HG02798 (cell line): ENCODE measurements around the gene ZBTB46.

Source experiments
- ATAC-seq: cut with Tn5 transposase; IDR thresholded peaks from one replicate; pipeline ENCODE4 v1.9.1; 2021; ENCODE audit warnings: mild to moderate bottlenecking; ENCODE audit not compliant: unreplicated experiment, poor library complexity

The ZBTB46 gene

DNA sequence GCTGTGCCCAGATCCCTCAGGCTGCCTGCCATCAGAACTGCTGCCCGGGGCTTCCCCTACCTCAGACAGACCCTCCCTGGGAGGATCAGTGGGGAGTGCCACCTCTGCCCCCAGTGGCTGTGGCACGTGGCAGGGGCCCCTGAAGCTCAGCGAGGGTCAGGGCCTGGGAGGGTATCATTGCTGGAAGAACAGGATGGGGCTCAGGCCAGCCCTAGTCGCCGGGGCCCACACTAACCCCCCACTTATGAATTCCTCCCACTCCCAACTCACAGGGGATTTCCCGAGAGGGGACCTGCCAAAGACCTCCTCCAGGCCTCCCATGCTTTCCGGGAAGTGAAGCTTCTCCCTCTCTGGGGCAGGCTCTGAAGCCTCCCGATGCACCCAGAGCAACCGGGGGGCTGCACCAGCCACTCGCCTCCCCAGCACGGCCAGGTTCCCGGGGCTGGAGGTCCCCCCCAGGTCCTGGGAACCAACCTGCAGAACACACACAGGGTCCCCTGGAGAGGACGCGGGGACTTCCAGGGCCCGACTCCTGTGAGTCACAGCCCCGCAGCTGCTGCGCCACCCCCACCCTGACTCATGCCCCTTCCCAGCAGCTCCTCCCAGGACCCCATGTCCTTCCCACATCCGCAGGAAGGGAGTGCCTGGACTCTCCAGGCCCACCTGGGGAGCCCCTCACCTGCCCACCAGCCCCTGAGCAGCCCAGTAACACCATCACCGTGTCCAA is 132.2 kb downstream of the ZBTB46 start:
- ATAC-seq = no peak

DNA sequence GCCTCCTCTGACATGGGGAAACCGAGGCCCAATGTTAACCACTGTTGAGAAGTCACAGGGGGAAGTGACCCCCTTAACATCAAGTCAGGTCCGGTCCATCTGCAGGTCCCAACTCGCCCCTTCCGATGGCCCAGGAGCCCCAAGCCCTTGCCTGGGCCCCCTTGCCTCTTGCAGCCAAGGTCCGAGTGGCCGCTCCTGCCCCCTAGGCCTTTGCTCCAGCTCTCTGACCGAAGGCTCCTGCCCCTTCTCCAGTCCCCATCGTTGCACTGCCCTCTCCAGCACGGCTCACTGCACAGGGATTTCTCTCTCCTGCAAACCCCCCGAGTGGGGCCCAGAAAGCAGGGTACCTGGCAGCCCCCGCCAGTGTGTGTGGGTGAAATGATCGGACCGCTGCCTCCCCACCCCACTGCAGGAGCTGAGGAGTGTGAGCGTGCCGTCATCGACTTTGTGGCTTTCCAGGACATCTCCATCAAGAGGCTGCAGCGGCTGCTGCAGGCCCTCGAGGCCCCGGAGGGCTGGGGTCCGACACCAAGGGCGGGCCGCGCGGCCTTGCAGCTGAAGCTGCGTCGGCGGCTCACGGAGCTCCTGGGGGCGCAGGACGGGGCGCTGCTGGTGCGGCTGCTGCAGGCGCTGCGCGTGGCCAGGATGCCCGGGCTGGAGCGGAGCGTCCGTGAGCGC is 133.1 kb downstream of the ZBTB46 start:
- ATAC-seq = no peak

DNA sequence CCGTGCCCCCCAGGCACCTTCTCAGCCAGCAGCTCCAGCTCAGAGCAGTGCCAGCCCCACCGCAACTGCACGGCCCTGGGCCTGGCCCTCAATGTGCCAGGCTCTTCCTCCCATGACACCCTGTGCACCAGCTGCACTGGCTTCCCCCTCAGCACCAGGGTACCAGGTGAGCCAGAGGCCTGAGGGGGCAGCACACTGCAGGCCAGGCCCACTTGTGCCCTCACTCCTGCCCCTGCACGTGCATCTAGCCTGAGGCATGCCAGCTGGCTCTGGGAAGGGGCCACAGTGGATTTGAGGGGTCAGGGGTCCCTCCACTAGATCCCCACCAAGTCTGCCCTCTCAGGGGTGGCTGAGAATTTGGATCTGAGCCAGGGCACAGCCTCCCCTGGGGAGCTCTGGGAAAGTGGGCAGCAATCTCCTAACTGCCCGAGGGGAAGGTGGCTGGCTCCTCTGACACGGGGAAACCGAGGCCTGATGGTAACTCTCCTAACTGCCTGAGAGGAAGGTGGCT is 133.7 kb downstream of the ZBTB46 start:
- ATAC-seq = no peak

DNA sequence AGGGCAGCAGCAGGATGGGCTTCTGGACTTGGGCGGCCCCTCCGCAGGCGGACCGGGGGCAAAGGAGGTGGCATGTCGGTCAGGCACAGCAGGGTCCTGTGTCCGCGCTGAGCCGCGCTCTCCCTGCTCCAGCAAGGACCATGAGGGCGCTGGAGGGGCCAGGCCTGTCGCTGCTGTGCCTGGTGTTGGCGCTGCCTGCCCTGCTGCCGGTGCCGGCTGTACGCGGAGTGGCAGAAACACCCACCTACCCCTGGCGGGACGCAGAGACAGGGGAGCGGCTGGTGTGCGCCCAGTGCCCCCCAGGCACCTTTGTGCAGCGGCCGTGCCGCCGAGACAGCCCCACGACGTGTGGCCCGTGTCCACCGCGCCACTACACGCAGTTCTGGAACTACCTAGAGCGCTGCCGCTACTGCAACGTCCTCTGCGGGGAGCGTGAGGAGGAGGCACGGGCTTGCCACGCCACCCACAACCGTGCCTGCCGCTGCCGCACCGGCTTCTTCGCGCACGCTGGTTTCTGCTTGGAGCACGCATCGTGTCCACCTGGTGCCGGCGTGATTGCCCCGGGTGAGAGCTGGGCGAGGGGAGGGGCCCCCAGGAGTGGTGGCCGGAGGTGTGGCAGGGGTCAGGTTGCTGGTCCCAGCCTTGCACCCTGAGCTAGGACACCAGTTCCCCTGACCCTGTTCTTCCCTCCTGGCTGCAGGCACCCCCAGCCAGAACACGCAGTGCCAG is 134.3 kb downstream of the ZBTB46 start, which contains the start of gene TNFRSF6B:
Gene TNFRSF6B (plus strand): TSS at position 25 of the 729 bp plus-strand sequence. CDS start 116 bp downstream, at position 141.
- no peak for ATAC-seq

DNA sequence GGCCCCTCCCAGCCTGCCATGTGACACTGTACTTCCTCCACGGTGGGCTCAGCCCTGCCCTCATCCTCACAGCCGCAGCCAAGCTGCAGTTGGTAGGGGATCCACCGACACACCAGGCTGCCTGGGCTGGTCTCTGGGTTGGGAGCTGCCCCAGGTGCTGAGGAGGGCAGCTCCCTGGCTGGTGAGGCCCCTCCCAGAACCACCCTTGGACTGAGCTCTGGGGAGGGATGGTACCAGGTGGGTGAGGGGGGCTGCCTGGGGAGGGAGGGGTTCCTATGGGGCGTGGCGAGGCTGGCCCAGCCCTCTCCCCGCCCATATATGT is 134.8 kb downstream of the ZBTB46 start:
- no peak for ATAC-seq

DNA sequence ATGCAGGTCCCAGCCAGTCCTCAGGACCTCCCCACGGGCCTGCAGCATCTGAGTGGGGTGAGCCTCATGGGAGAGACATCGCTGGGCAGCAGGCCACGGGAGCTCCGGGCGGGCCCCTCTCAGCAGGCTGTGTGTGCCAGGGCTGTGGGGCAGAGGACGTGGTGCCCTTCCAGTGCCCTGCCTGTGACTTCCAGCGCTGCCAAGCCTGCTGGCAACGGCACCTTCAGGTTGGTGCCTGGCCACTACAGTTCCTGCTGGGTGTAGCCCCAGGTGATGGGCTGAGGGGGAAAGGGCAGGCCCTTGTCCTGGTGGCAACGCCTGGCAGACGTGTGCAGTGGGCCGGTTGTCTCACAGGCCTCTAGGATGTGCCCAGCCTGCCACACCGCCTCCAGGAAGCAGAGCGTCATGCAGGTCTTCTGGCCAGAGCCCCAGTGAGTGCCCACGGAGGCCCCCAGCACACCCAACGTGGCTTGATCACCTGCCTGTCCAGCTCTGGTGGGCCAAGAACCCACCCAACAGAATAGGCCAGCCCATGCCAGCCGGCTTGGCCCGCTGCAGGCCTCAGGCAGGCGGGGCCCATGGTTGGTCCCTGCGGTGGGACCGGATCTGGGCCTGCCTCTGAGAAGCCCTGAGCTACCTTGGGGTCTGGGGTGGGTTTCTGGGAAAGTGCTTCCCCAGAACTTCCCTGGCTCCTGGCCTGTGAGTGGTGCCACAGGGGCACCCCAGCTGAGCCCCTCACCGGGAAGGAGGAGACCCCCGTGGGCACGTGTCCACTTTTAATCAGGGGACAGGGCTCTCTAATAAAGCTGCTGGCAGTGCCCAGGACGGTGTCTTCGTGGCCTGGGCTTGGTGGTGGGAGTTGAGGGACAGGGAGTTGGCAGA is 135.4 kb downstream of the ZBTB46 start:
- no peak for ATAC-seq

DNA sequence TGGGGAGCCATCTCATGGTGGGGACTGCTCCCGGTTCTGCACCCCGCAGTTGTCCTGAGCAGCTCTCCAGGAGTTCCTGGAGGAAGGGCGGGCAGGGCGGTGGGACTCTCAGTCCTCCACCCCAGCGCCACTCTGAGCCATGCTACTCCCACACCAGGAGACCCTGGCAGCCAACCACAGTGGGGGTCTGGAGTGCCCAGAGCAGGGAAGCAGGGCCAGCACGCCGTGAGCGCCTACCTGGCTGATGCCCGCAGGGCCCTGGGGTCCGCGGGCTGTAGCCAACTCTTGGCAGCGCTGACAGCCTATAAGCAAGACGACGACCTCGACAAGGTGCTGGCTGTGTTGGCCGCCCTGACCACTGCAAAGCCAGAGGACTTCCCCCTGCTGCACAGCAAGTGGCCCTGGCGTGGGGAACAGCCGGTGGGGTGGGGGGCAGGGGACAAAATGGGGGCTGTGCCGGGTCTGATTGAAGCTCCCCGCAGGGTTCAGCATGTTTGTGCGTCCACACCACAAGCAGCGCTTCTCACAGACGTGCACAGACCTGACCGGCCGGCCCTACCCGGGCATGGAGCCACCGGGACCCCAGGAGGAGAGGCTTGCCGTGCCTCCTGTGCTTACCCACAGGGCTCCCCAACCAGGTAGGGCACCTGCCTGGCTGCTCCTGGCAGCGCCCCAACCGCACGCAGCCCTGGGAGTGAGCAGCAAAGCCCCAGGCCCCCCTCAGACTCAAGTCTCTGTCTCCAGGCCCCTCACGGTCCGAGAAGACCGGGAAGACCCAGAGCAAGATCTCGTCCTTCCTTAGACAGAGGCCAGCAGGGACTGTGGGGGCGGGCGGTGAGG is 136.3 kb downstream of the ZBTB46 start:
- no peak for ATAC-seq

DNA sequence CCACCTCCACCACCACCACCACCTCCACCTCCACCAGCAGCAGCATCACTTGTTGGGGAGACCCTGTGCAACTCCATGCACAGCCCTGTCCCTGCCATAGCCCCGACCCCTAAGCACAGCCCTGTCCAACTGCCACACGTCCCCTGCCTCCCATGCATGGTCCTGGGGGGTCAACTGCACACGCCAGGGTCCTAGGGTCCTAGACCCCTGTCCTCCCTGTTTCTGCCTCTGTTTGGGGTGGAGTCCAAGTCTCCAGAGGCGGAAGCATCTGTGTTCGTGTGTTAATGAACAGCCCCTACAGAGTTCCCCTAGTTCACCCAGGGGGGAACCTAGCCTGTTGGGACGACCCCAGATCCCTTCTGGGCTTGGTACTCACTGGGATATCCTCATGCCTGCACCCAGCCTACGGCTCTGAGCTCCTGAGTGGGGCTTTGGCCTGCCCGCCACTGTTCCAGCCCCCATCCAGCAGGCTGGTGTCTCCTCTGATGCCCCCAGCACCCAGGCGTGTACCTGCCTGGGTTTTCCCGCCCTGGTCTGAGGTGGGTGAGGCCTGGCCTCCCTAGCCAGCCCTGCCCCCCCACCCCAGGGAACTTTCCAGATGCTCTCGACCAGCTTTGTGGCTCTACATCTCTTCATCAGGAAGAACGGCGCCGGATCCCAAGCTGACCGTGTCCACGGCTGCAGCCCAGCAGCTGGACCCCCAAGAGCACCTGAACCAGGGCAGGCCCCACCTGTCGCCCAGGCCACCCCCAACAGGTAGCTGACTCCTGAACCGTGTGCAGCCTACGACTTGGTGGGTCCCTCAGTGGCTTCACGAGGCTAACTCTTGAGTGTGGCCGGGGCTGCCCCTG is 137.1 kb downstream of the ZBTB46 start:
- no peak for ATAC-seq
